PC-9 (cell line): Measurements from ENCODE around the gene RAD51AP2. TPM values are rescaled to one million over a fixed set of nuclear protein-coding genes. Genes with fewer than 3 reads are reported as not detected.

Experiments
- BruUV-seq: library from RNA; stranded (reverse); fragments of 400-500 nt; replicated peaks from 2 replicates; lab custom pipeline; 2021; lab: Mats Ljungman, UMichigan
- CTCF ChIA-PET: fragments of 300-600 bp; sonication (Branson Sonifier 250); formaldehyde crosslinking; loops from one replicate; lab custom pipeline; 2022; ENCODE audit warnings: antibody characterized with exemption; lab: Charles Lee
- POLR2A ChIA-PET: fragments of 300-600 bp; sonication (Branson Sonifier 250); formaldehyde crosslinking; loops from one replicate; lab custom pipeline; 2022; ENCODE audit warnings: antibody characterized with exemption; ENCODE audit not compliant: unreplicated experiment; lab: Charles Lee
- DNase-seq, 2 experiments: peaks; one replicate each; pipeline versions ENCODE4 v3.0.0 to v3.0.0-alpha.2; 2015 to 2022; ENCODE audit warnings: mixed read lengths in 1 of 2
- H2AFZ ChIP-seq: fragments of 200-600 bp; sonication (generic); 2 replicates; pipeline ENCODE4 v1.8.1; 2017; ENCODE audit warnings: antibody characterized with exemption
- H3F3A ChIP-seq: fragments of 200-600 bp; sonication (generic); 2 replicates; pipeline ENCODE4 v1.8.1; 2017; ENCODE audit warnings: antibody characterized with exemption, mild to moderate bottlenecking, low read depth; ENCODE audit not compliant: insufficient read depth
- H3K27ac ChIP-seq: fragments of 200-600 bp; sonication (generic); 2 replicates; pipeline ENCODE4 v1.6.1; 2016; ENCODE audit warnings: mixed run types
- H3K27me3 ChIP-seq: fragments of 200-600 bp; sonication (generic); 2 replicates; pipeline ENCODE4 v1.6.1; 2016; ENCODE audit warnings: low read depth, mixed run types; ENCODE audit not compliant: insufficient read depth
- H3K36me3 ChIP-seq: fragments of 200-600 bp; sonication (generic); 2 replicates; pipeline ENCODE4 v1.6.1; 2016; ENCODE audit warnings: low read depth, mixed run types
- H3K4me1 ChIP-seq: fragments of 200-600 bp; sonication (generic); replicated peaks from 2 replicates; pipeline ENCODE4 v1.6.1; 2016; ENCODE audit warnings: mixed run types; ENCODE audit not compliant: insufficient read depth
- H3K4me2 ChIP-seq: fragments of 200-600 bp; sonication (generic); 2 replicates; pipeline ENCODE4 v1.6.1; 2017; ENCODE audit warnings: mixed run types
- H3K4me3 ChIP-seq: fragments of 200-600 bp; sonication (generic); 2 replicates; pipeline ENCODE4 v1.6.1; 2016; ENCODE audit warnings: mixed run types
- H3K79me2 ChIP-seq: fragments of 200-600 bp; sonication (generic); 2 replicates; pipeline ENCODE4 v1.6.1; 2017; ENCODE audit warnings: low read depth, mixed run types
- H3K9me2 ChIP-seq: fragments of 200-600 bp; sonication (generic); 2 replicates; pipeline ENCODE4 v1.8.1; 2017; ENCODE audit warnings: mild to moderate bottlenecking; ENCODE audit not compliant: insufficient read depth
- H3K9me3 ChIP-seq: fragments of 200-600 bp; sonication (generic); 2 replicates; pipeline ENCODE4 v1.8.1; 2016; ENCODE audit warnings: low read depth; ENCODE audit not compliant: insufficient read depth
- H4K20me1 ChIP-seq: fragments of 200-600 bp; sonication (generic); 2 replicates; pipeline ENCODE4 v1.8.1; 2017; ENCODE audit not compliant: insufficient read depth
- EZH2 ChIP-seq: fragments of 200-600 bp; sonication (generic); IDR thresholded peaks from 2 replicates; pipeline ENCODE4 v1.8.0; 2017; ENCODE audit warnings: antibody characterized with exemption, low read depth
- intact Hi-C: fragments of 100-400 bp; cut with micrococcal nuclease; formaldehyde crosslinking; loops from one replicate; pipeline ENCODE4 v1.10.0; 2022; ENCODE audit not compliant: unreplicated experiment
- total RNA-seq: library from RNA; stranded (reverse); gene quantifications from 2 replicates; pipeline ENCODE4 v1.2.3, GENCODE V29; 2021
- TF ChIP-seq, protein P1 (sequence below): fragments of 200-600 bp; sonication (generic); conservative IDR thresholded peaks from 2 replicates; pipeline ENCODE4 v1.6.1; 2017; ENCODE audit warnings: mixed run types, antibody characterized with exemption, mild to moderate bottlenecking, moderate library complexity

RAD51AP2 gene
- total RNA-seq, 1 experiment from 2014 or later = not detected

GRCh38 chr2:17483496-17483895 lies 34.7 kb downstream of the RAD51AP2 start:
- H4K20me1 ChIP-seq = no peaks in the 10 kb centered on the region
- no peaks in the 10 kb centered on the region for H3K9me3 ChIP-seq
- H3K4me3 ChIP-seq = no peak overlapping the region
- intact Hi-C loops = no loop called here
- H3K36me3 ChIP-seq = no peaks in the 10 kb centered on the region
- H2AFZ ChIP-seq = no peak overlapping the region
- TF ChIP-seq, protein P1, sequence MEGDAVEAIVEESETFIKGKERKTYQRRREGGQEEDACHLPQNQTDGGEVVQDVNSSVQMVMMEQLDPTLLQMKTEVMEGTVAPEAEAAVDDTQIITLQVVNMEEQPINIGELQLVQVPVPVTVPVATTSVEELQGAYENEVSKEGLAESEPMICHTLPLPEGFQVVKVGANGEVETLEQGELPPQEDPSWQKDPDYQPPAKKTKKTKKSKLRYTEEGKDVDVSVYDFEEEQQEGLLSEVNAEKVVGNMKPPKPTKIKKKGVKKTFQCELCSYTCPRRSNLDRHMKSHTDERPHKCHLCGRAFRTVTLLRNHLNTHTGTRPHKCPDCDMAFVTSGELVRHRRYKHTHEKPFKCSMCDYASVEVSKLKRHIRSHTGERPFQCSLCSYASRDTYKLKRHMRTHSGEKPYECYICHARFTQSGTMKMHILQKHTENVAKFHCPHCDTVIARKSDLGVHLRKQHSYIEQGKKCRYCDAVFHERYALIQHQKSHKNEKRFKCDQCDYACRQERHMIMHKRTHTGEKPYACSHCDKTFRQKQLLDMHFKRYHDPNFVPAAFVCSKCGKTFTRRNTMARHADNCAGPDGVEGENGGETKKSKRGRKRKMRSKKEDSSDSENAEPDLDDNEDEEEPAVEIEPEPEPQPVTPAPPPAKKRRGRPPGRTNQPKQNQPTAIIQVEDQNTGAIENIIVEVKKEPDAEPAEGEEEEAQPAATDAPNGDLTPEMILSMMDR = no peak
- no peak for TF ChIP-seq EZH2
- H3K9me2 ChIP-seq = no peaks in the 10 kb centered on the region; the same call in 1 of the 2 replicates
- ChIA-PET POLR2A (no interaction called here), CTCF (no interaction called here)
- BruUV-seq = no TSS peak
- no peak overlapping the region for H3K27ac ChIP-seq
- DNase-seq = no peak
- no peaks in the 10 kb centered on the region for H3F3A ChIP-seq
- no peaks in the 10 kb centered on the region for H3K4me1 ChIP-seq
- no peaks in the 10 kb centered on the region for H3K27me3 ChIP-seq
- no peaks in the 10 kb centered on the region for H3K79me2 ChIP-seq
- H3K4me2 ChIP-seq = no peak overlapping the region

DNA sequence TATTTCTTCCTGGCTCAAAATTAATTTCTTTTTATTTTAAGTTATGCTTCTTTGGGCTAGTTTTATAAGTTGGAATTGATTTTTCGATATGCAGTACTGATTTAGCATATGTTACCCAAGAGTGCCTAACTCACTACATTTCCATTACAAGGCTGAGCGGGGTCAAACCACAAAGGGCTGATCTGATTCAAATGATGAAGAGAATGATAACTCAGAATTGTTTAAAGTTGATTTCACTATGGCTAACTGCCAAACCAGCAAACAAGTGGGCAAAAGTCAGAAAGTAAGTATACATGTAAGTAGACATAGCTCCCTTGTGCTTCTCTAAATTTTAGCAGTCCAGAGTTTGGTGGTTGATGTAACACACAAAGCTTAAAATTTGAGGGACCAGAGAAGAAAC lies 35.6 kb downstream of the RAD51AP2 start:
- DNase-seq = no peak
- H3K36me3 ChIP-seq = no peaks in the 10 kb centered on the region
- H3K9me2 ChIP-seq = no peaks in the 10 kb centered on the region; the same call in 1 of the 2 replicates
- no peaks in the 10 kb centered on the region for H3K9me3 ChIP-seq
- no peaks in the 10 kb centered on the region for H3F3A ChIP-seq
- no peaks in the 10 kb centered on the region for H3K4me1 ChIP-seq
- POLR2A ChIA-PET = no interaction called here
- BruUV-seq = no TSS peak
- TF ChIP-seq, protein P1 = no peak
- TF ChIP-seq EZH2 = no peak
- intact Hi-C loops = no loop called here
- H3K27me3 ChIP-seq = no peaks in the 10 kb centered on the region
- CTCF ChIA-PET = no interaction called here
- no peak overlapping the region for H2AFZ ChIP-seq
- no peak overlapping the region for H3K4me3 ChIP-seq
- H3K4me2 ChIP-seq = no peak overlapping the region
- no peaks in the 10 kb centered on the region for H3K79me2 ChIP-seq
- H4K20me1 ChIP-seq = no peaks in the 10 kb centered on the region
- no peak overlapping the region for H3K27ac ChIP-seq

GRCh38 chr2:17479875-17480274 lies 38.4 kb downstream of the RAD51AP2 start:
- no TSS peak for BruUV-seq
- Histone ChIP-seq H3K9me3 (no peaks in the 10 kb centered on the region), H3K4me3 (no peak overlapping the region), H3K27ac (no peak overlapping the region), H3F3A (no peaks in the 10 kb centered on the region), H2AFZ (no peak overlapping the region), H3K27me3 (no peaks in the 10 kb centered on the region), H3K4me1 (no peaks in the 10 kb centered on the region), H3K9me2 (no peaks in the 10 kb centered on the region; the same call in 1 of the 2 replicates), H3K36me3 (no peaks in the 10 kb centered on the region), H3K79me2 (no peaks in the 10 kb centered on the region), H4K20me1 (no peaks in the 10 kb centered on the region), H3K4me2 (no peak overlapping the region)
- ChIA-PET POLR2A (no interaction called here), CTCF (no interaction called here)
- DNase-seq = no peak
- no peak for TF ChIP-seq EZH2
- TF ChIP-seq, protein P1 = no peak
- intact Hi-C loops = no loop called here
